K562 (cell line): ENCODE measurements around the gene SAFB. TPM values are rescaled to one million over a fixed set of nuclear protein-coding genes. Genes with fewer than 3 reads are reported as not detected.

Source experiments
- CBFA2T2 ChIP-seq: fragments of 450-650 bp; conservative IDR thresholded peaks from 2 replicates; pipeline ENCODE4 v1.6.1; 2017; ENCODE audit warnings: mild to moderate bottlenecking
- FOS ChIP-seq: IDR thresholded peaks from 3 replicates; pipeline ENCODE4 v1.6.1; 2011; ENCODE audit not compliant: insufficient read length; ENCODE audit errors: extremely low read depth
- JUNB ChIP-seq: fragments of 450-650 bp; formaldehyde crosslinking; conservative IDR thresholded peaks from 2 replicates; pipeline ENCODE4 v1.4.0; 2020; ENCODE audit warnings: mild to moderate bottlenecking
- NUFIP1 ChIP-seq: fragments of 450-650 bp; IDR thresholded peaks from 2 replicates; pipeline ENCODE4 v1.6.1; 2018; ENCODE audit not compliant: partially characterized antibody
- RBM14 ChIP-seq: fragments of 200-400 bp; formaldehyde crosslinking; IDR thresholded peaks from 2 replicates; pipeline ENCODE4 v1.6.1; 2018; ENCODE audit warnings: low read depth, mild to moderate bottlenecking, low read length, moderate library complexity, borderline replicate concordance; ENCODE audit not compliant: insufficient read depth
- SRSF1 ChIP-seq: fragments of 200-400 bp; formaldehyde crosslinking; IDR thresholded peaks from 2 replicates; pipeline ENCODE4 v1.6.1; 2017; ENCODE audit warnings: mild to moderate bottlenecking, low read depth, low read length, moderate library complexity
- ZNF224 ChIP-seq: sonication (generic); formaldehyde crosslinking; IDR thresholded peaks from 2 replicates; pipeline ENCODE4 v1.8.0; 2022; ENCODE audit warnings: mild to moderate bottlenecking, missing genetic modification reagents
- ZNF408 ChIP-seq: fragments of 250-450 bp; sonication (Bioruptor Pico); IDR thresholded peaks from 2 replicates; pipeline ENCODE4 v1.4.0; 2020; ENCODE audit warnings: low read depth, mild to moderate bottlenecking, moderate library complexity
- polyA plus RNA-seq, 8 experiments: library from polyadenylated mRNA; depleted of rRNA in 4 of 8; stranded (reverse) in 5 of 8; unstranded in 3 of 8; fragments of >200 nt; fragmentation: Nextera tagmentation in 2 of 8; fragmentation: Illumina TruSeq in 1 of 8; extraction: Ambion mirVana in 2 of 8; extraction: Trizol in 1 of 8; gene quantifications; 2 replicates each; pipeline versions ENCODE4 v1.2.1 to v1.2.3, GENCODE V29; 2011 to 2014; ENCODE audit warnings: inconsistent platforms in 1 of 8, missing spikeins in 1 of 8
- total RNA-seq, 7 experiments: library from RNA; depleted of rRNA in 6 of 7; stranded (reverse); fragments of >200 nt in 6 of 7; fragmentation: Illumina TruSeq in 2 of 7; extraction: Trizol in 2 of 7; gene quantifications; 2 replicates each; pipeline versions ENCODE4 v1.2.1 to v1.2.3, GENCODE V29; 2011 to 2021; ENCODE audit warnings: low replicate concordance in 1 of 7
- TF ChIP-seq, protein P1 (sequence below): fragments of 450-650 bp; IDR thresholded peaks from 2 replicates; pipeline ENCODE4 v1.6.1; 2016; ENCODE audit warnings: low read depth
- TF ChIP-seq, protein P2 (sequence below): sonication (generic); formaldehyde crosslinking; IDR thresholded peaks from 2 replicates; pipeline ENCODE4 v1.8.0; 2022; ENCODE audit warnings: mild to moderate bottlenecking, missing genetic modification reagents, borderline replicate concordance

Gene SAFB
- total and polyA plus RNA-seq, 9 of the 15 experiments (the other 6 are each of a cell fraction or from before 2014, with no cell fraction given): 1.1 to 151 (median 83.1) TPM

DNA sequence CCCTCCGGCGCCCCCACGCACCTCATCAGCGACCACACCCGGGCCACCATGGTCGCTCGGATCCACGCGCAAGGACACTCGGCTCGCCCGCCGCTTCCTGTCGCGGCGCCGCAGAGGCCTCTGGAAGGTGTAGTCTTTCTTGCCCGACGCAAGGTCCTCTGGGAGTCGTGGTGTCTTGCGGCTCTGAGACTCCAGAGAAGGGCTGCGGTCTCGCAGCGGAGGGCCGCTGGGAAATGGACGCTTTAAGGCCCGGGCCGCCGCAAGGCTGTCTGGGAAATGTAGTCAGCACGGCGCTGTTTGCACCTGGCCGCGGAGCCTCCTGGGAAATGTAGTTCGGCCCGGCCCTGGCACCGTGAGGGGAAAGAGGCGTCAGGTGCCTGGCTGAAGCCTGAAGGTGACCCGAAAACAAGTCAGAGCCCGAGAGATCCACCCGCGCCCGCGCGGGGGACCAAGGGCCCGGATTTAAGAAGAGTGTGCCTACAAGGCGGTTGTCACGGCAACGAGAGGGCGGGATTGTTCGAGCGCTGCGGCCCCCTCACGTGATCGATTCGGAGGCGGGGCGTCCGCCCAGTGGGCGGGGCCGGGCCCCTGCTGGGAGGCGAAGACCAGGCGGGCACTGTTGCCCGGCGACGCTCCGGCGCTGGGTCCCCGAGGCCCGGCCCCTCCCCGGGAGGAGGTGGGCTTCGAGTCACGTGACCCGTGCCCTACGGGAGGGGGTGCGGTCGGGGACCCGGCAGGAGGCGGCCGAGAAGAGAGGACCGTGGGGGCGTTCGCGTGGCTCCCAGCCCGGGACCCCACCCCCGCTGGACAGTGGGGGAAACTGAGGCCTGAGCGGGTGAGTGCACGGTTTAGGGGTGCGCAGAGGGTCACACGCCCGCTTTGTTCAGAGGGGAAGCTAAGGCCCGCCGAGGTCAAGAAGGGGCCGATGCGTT lies 57.8 kb downstream of the SAFB start, which contains the start of the genes HSD11B1L and MICOS13 (continued):
- TF ChIP-seq, protein P1, sequence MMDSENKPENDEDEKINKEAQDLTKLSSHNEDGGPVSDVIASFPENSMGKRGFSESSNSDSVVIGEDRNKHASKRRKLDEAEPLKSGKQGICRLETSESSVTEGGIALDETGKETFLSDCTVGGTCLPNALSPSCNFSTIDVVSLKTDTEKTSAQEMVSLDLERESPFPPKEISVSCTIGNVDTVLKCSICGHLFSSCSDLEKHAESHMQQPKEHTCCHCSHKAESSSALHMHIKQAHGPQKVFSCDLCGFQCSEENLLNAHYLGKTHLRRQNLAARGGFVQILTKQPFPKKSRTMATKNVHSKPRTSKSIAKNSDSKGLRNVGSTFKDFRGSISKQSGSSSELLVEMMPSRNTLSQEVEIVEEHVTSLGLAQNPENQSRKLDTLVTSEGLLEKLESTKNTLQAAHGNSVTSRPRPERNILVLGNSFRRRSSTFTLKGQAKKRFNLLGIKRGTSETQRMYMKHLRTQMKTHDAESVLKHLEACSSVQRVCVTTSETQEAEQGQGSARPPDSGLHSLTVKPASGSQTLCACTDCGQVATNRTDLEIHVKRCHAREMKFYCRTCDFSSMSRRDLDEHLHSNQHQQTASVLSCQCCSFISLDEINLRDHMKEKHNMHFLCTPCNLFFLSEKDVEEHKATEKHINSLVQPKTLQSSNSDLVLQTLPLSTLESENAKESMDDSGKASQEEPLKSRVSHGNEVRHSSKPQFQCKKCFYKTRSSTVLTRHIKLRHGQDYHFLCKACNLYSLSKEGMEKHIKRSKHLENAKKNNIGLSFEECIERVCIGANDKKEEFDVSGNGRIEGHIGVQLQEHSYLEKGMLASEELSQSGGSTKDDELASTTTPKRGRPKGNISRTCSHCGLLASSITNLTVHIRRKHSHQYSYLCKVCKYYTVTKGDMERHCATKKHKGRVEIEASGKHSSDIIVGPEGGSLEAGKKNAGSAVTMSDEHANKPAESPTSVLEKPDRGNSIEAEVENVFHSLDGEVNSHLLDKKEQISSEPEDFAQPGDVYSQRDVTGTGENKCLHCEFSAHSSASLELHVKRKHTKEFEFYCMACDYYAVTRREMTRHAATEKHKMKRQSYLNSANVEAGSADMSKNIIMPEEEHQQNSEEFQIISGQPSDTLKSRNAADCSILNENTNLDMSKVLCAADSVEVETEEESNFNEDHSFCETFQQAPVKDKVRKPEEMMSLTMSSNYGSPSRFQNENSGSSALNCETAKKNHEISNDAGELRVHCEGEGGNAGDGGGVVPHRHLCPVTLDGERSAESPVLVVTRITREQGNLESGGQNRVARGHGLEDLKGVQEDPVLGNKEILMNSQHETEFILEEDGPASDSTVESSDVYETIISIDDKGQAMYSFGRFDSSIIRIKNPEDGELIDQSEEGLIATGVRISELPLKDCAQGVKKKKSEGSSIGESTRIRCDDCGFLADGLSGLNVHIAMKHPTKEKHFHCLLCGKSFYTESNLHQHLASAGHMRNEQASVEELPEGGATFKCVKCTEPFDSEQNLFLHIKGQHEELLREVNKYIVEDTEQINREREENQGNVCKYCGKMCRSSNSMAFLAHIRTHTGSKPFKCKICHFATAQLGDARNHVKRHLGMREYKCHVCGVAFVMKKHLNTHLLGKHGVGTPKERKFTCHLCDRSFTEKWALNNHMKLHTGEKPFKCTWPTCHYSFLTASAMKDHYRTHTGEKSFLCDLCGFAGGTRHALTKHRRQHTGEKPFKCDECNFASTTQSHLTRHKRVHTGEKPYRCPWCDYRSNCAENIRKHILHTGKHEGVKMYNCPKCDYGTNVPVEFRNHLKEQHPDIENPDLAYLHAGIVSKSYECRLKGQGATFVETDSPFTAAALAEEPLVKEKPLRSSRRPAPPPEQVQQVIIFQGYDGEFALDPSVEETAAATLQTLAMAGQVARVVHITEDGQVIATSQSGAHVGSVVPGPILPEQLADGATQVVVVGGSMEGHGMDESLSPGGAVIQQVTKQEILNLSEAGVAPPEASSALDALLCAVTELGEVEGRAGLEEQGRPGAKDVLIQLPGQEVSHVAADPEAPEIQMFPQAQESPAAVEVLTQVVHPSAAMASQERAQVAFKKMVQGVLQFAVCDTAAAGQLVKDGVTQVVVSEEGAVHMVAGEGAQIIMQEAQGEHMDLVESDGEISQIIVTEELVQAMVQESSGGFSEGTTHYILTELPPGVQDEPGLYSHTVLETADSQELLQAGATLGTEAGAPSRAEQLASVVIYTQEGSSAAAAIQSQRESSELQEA: no peak
- TF ChIP-seq ZNF224 (CRISPR knock-in tag): no peak
- no peak for TF ChIP-seq ZNF408
- no peak for TF ChIP-seq FOS
- TF ChIP-seq NUFIP1: no peak
- peak; percentile 86 for TF ChIP-seq CBFA2T2
- no peak for TF ChIP-seq JUNB (CRISPR knock-in tag)
- TF ChIP-seq RBM14: no peak
- no peak for TF ChIP-seq SRSF1
- TF ChIP-seq, protein P2, sequence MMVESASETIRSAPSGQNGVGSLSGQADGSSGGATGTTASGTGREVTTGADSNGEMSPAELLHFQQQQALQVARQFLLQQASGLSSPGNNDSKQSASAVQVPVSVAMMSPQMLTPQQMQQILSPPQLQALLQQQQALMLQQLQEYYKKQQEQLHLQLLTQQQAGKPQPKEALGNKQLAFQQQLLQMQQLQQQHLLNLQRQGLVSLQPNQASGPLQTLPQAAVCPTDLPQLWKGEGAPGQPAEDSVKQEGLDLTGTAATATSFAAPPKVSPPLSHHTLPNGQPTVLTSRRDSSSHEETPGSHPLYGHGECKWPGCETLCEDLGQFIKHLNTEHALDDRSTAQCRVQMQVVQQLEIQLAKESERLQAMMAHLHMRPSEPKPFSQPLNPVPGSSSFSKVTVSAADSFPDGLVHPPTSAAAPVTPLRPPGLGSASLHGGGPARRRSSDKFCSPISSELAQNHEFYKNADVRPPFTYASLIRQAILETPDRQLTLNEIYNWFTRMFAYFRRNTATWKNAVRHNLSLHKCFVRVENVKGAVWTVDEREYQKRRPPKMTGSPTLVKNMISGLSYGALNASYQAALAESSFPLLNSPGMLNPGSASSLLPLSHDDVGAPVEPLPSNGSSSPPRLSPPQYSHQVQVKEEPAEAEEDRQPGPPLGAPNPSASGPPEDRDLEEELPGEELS (CRISPR knock-in tag): 0 out of 2 replicates have a peak, but pooled peaks have one; percentile 73
